ENCODE measurements around the gene TM4SF5.

Gene TM4SF5

DNA sequence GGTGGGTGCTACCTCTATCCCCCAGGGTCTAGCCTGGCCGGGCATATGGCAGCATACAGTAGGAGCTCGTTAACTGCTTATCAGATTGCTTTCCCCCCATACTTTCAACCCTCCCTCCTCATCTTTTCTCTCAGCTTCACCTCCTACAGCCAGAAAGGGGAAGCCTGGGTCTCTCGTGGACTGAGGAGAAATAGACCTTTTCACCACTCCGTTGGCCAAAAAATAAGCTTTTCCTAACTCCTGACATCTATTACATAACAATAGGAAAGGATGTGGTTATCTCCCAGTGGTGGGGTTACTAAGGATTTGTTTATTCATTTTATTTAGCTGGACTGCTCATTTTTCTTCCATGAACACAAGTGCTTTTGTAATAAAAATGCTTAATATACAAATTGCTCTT is 23.0 kb upstream of the TM4SF5 start:
- DNase-seq, result no peak

DNA sequence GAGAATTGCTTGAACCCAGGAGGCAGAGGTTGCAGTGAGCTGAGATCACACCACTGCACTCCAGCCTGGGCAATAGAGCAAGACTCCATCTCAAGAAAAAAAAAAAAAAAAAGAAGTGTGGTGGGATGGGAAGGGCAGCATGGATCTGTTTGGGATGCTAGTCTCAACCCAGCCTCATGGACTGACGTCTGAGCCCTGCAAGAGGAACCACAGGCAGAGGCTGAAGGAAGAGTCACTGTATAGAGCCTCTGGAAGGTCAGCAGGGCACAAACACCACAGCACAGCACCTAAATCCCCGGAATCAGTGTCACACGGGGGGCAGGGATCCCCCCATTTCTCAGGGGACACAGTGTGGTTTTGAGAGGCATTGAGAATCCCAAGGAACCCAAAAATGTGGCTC is 21.1 kb upstream of the TM4SF5 start:
- DNase-seq, result no peak

DNA sequence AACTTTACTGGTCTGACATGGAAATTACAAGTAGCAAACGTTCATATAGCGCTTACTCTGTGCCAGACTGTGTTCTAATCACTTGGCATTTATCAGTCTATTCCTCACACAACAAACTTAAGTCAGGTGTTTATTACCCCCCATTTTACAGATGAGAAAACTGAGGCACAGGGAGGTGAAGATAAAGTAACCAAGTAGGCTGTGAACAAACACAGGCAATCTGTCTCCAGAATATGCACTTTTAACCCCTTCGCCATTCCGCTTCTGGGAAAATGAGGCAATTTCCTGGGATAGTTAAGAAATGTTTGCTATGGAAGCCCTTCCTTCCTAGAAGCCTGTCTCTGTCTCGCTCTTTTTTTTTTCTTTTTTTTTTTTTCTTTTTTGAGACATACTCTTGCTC is 19.8 kb upstream of the TM4SF5 start:
- no peak for DNase-seq

DNA sequence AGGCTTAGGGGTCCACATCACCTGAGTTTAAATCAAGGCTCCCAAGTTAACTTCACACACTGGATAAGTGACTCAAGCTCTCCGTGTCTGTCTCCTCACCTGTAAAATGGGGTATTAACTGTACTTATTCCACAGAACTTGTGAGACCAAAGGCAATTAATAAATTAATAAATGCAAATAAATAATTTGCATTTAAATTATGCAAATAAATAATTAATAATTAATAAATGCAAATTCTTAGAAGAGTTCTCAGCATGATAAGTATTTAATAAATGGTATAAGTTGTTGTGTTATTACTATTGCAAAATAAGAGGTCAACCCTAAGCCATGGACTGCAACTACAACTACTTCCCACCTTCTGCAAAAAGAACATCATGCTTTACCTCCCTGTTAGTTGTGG is 18.3 kb upstream of the TM4SF5 start:
- no peak for DNase-seq

DNA sequence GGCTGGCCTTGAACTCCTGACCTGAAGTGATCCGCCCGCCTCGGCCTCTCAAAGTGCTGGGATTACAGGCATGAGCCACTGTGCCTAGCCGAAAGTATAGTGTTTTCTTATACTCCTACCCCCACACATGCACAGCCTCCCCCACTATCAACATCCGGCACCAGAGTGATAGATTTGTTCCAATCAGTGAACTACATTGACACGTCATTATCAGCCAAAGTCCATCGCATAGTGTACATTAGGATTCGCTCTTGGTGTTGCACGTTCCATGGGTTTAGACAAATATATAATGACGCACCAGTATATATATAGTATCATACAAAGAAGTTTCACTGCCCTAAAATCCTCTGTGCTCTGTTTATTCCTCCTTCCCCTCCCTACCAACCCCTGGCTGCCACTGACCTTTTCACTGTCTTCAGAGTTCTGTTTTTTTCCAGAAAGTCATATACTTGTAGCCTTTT is 11.9 kb upstream of the TM4SF5 start:
- no peak for DNase-seq

DNA sequence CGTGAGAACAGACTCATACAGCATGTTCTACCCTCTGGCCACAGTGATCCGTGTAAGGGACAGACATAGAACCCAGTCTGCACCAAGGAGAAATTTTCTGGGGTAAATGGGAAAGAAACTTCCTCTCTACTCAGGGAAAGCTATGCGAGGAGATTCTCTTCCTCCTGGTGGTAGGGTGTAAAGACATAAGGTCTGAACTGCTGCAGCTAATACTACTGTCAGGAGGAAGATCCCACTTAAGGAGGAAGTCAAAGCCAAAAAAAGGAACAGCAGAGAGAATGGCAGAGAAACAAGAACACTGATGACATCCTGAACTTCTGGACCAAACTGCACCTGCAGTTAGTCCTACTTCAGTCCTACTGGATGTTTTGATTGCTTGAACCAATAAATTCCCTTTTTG is 7.1 kb upstream of the TM4SF5 start:
- no peak for DNase-seq

DNA sequence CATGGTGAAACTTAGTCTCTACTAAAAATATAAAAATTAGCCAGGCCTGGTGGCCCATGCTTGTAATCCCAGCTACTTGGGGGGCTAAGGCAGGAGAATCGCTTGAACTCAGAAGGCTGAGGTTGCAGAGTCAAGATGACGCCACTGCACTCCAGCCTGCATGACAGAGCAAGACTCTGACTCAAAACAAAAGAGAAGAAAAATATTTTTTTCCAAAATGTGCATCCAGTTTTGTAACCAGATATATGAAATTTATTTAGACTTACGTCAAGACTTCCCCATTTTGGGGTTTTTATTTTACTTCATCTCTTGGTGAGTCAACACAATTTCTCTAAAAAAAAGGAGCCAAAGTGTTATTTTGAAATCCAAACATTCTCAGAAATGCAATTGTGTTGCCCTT is 5.5 kb upstream of the TM4SF5 start:
- no peak for DNase-seq

DNA sequence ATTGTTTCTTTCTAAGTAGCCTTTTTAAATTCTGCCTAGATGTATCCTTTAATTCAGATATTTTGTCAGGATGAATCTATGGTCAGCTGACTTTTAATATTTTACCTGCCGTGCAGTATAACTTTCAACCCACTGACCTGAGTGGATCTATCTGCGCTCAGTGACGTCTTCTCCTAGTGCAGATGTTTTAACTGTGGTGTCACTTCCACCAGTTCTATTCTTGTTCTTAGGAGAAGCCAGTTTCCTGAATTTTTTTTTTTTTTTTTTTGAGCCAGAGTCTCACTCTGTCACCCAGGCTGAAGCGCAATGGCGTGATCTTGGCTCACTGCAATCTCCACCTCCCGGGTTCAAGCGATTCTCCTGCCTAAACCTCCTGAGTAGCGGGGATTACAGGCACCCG is 5.0 kb upstream of the TM4SF5 start:
- DNase-seq, result no peak

DNA sequence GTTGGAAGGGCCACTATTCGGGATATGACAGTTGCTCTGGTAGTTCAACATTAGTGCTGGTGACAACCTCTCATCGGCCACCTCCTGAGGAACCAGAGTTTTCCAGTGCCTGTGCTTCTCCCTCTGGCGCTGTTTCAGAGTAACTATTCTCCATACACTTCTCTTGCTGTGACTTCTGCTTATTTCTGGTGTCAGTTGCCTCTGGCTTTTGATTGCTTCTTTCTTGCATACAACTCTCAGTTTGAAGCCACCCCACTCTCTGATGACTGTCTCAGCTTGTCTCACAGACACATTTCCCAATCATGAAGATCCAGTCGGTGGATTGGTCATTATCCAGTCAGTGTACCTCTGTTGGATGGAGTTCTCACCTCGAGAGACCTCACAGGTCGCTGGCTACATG is 3.4 kb upstream of the TM4SF5 start:
- no peak for DNase-seq

DNA sequence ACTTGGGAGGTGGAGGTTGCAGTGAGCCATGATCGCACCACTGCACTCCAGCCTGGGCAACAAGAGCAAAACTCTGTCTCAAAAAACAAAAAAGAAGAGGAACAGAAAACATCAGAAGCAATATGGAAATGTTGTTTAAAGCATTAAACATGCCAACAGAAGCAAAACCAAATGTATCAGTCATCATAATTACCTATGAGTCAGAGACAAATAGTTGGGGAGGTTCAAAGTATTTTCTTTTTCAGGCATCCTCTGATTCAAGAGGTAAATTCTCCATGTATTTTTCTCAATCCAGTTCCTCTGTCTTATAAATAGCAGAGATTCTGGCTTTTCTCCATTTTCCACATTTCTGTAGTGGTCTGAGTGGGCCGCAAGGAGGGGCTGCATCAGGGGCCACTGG is 2.1 kb upstream of the TM4SF5 start:
- DNase-seq, result no peak

DNA sequence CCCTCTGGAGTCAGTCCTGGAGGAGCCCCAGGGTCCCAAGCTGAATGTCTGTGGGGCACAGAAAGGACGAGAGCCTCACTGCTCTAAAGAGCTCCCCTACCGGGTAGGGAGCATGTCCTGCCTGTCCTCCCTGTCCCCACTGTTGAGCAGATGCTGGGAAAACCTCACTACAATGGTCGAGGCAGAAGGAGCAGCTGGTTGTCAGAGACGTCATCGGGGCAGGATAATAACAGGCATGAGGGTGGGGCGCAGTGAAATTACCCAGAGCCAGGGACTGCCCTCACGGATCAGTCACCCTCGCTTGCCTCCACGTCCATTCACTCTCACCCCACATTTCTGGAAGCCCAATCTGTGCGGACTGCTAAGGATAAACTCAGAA is 538 bp downstream of the TM4SF5 start:
- peak; percentile 57 for DNase-seq

DNA sequence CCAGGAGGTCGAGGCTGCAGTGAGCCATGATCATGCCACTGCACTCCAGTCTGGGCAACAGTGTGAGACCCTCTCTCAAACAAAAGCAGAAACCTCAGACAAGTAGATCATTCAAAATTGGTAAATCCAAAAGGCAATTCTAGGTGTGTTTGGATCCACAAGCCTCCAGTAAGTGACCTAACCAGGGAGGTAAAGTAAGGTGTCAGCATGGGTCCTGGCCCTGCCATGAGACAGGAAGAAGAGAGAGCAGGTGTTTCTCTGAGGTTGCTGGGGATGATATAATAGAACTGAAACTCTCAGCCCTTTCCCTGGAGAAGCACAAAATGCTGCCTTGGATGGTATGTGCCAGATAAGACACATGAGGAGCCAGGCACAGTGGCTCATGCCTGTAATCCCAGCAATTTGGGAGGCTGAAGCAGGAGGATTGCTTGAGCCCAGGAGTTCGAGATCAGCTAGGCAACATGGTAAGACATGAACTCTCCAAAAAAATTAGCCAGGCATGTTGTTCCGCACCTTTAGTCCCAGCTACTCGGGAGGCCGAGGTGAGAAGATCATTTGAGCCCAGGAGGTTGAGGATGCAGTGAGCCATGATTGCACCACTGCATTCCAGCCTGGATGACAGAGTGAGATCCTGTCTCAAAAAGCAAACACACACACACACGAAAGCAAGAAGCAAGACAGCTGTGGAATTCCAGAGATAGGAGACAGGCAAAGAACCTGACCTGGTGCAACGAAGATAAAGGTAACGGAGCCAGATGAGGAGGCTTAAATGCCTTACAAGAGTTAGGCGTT is 6.5 kb downstream of the TM4SF5 start:
- no peak for DNase-seq

DNA sequence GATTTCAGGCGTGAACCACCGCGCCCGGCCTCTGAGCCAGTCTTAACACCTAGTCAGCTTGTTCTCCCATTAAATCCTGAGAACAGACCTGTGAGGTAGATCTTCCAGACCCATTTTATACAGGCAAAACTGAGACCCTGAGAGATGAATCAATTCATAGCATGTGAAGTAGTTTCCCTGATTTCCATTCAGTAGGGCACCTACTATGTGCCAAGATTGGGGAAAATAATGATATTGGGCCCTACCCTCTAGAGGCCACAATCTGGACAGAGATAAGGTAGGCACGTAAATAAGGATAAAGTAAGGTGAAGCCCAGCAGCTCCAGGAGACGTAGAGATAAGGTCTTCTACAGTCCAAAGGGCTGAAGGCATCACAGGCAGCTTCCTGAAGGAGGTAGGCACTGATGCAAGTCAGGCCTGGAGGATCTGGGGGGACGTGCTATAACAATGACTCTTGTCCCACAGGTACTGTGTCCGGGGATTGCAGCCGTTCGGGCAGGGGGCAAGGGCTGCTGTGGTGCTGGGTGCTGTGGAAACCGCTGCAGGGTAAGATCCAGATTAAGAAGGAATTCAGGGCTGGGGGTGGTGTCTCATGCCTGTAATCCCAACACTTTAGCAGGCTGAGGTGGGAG is 8.8 kb downstream of the TM4SF5 start:
- DNase-seq, result no peak

DNA sequence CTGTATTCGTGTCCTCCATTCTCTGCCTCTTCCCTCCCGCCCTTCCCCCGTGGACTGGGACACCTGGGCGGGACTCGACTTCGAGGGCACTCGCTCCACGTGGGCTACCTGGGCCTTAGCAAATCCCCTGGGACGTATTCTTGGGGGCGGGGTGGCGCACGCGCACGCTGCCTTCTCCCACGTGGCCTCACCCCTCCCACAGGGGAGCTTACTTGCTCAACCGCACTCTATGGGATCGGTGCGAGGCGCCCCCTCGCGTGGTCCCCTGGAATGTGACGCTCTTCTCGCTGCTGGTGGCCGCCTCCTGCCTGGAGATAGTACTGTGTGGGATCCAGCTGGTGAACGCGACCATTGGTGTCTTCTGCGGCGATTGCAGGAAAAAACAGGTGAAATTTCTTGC is 11.0 kb downstream of the TM4SF5 start:
- no peak for DNase-seq

DNA sequence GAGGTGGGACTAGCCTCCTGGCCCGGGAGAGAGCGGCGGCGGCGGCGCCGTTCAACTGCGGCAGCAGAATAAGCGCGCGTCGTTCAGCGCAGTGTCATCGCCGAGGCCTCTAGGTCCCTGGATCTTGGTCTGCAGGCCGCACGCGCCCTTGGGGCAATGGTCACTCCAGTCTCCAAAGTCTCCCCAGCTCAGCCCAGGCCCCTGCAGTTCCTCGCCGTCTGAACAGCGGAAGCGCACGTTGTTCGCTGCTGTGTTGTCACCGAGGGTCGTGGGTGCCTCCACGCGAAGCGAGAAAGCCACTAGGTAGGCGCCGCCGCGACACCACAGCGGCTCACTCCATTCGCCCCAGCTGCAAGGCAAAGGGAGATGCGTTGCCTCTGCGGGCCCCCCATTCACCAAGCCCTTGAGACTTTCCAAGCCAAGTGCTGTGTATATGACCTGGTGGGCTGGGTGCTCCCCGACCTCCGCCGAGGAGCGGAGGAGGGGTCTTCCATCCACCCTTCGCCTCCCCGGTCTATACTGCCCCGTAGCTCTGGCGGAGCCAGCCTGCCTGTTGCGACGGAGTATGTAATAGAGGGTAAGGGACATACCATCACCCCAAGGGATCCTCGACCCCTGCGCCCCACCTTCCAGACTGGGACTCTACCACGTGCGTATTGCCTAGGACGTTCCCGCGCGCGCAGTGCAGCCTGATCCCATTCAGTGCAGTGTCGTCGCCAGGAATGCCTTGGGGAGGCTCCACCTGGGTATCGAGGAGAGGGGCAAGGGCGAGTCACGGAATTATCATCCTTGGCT is 13.8 kb downstream of the TM4SF5 start:
- DNase-seq, result no peak

DNA sequence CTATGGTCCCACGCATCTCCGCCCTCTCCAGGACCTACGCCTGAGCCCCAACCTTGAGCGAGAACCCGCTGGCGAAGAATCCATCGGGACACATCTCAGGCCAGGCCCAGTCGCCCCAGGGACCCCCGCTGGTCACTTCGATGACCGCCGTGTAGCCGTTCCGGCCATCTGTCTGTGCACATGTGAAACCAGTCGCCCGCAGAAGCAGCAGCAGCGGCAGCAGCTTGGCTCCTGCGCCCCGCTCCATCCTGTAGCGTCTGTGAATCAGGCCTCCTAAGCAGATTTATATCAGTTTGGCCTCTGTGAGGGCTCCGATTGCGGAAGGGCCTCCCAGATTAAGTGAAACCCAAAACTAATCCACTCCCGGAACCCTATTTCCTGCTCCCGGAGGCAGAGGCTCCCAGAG is 14.4 kb downstream of the TM4SF5 start, which contains the start of gene VMO1:
Gene VMO1, minus strand, starts transcription at position 259 of the 406 bp plus-strand sequence. Its CDS starts 12 bp downstream, at position 247.
- DNase-seq, result no peak

DNA sequence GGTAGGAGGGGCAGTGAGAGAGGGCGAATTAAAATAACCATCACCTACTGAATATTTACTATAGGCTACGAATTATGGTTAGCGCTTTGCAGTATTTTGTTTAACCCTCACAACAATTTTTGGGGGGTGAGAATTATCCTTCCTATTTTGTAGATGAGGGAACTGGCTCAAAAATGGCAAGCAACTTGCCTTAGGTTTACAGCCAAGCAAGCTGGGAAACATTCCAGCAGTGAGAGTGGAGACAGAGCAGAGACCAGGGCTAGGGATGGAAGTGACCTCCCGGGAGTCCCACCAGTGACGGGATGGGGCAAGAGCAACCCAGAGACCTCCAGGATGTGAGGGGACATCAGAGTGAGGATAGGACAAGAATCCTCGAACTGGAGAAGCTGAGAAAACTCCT is 14.8 kb downstream of the TM4SF5 start:
- DNase-seq, result no peak

DNA sequence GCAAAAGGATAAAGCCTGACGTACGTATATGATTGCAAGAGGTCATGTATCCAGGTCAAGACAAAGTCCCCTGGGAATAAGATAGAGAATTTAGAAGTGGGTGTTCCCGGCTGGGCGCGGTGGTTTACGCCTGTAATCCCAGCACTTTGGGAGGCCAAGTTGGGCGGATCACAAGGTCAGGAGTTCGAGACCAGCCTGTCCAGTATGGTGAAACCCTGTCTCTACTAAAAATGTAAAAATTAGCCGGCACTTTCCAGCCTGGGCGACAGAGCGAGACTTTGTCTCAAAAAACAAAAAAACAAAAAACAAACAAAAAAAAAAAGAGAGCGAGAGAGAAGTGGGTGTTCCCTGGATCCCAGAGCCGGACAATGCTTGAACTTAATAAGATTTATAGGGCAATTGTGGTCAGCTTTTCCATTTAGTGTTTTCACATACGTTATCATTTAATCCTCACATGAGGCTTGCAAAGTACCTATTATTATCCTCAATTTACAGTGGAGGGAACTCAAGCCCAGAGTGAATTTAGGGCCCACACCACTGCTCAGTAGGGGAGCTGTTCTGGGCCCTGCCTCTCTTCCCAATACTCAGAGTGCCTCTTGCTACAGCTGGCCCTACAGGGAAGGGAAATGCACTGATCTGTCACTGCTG is 16.6 kb downstream of the TM4SF5 start:
- DNase-seq, result no peak

DNA sequence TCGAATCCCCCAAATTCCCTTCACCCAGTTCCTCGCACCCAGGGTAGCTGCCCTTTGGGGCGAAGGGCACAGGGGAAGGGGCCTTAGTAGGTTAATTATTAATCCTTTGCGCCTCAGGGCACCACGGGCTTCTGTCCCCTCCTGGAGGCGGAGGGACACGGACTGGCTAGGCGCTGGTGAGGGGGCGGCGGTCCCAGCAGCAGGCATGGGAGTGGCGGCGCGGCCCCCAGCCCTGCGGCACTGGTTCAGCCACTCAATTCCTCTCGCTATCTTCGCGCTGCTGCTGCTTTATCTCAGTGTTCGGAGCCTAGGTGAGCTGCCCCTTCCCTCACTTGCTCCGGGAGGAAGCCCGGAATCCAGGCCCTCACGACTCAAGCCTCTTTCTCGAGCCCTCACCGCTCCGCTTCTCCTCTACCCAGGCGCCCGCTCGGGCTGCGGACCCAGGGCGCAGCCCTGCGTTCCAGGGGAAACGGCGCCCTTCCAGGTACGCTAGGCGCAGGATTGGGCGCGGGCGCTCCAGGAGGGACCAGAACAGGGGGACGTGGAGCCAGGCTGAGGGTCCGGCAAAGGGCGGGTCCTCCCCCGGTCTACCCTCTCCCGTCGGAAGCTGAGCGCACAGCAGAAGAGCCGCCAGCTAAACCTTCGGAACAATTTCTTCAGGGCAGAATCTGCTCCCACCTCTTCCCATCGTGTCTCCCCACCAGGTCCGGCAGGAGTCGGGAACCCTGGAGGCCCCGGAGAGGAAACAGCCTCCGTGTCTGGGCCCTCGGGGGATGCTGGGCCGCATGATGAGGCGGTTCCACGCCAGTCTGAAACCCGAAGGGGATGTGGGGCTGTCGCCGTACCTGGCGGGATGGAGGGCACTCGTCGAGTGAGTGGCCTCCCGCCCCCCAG is 17.4 kb downstream of the TM4SF5 start, which contains the start of gene GLTPD2:
Gene GLTPD2, plus strand, starts transcription at position 158 of the 894 bp plus-strand sequence. Its CDS starts 48 bp downstream, at position 206.
- DNase-seq, result no peak

DNA sequence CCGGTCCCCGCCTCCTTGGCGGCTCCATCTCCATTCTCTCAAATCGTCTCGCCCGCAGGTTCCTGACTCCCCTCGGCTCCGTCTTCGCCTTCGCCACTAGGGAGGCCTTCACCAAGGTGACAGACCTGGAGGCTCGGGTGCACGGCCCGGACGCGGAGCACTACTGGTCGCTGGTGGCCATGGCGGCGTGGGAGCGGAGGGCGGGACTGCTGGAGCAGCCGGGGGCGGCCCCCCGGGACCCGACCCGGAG is 17.9 kb downstream of the TM4SF5 start:
- DNase-seq, result peak; percentile 57

DNA sequence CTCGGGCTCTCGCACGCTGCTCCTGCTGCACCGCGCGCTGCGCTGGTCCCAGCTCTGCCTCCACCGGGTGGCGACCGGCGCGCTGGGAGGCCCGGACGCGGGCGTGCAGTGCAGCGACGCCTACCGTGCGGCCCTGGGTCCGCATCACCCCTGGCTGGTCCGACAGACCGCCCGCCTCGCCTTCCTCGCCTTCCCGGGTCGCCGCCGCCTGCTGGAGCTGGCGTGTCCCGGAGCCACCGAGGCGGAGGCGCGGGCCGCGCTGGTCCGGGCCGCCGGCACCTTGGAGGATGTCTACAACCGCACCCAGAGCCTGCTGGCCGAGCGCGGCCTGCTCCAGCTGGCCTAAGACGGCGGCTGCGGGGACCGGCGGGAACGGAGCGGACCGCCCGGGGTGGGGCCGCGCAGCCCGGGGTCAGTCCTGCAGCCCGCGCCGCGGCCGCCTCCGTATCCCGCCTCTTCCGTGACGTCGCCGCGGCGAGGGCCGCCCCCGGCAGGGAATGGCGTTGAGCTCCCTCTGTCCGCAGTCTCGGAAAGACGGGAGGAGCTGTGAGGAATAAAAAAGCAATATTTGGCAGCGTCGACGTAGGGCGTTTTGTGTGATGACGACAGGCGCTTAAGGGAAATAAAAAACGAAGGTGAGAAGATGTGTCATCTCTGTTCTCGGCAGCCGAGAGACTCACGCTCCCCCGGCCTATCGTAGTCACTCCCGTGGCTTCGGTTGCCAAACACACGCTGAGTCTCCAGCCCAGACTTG is 18.4 kb downstream of the TM4SF5 start:
- DNase-seq, result peak; percentile 57

DNA sequence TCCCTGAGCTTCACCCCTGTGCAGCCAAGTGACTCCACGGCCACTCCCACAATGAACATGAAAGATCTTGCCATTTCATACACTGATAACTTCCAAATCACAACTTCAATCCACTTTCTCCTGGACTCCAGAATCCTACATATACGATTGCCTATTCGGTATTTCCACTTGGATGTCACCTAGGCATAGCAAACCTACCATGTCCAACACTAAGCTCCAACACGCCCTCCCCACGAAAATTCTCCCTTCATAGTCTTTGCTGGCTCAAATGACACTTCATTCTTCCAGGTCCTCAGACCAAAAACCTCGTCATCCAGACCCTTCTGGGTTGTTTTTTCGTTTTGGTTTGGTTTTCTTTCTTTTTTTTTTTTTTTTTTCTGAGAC is 19.0 kb downstream of the TM4SF5 start:
- no peak for DNase-seq

All from NCI-H1694 (cell line).